H1 (cell line): ENCODE results near the gene RNF130. TPM values are rescaled to one million over a fixed set of nuclear protein-coding genes. Genes with fewer than 3 reads are reported as not detected.

Experiments used
- CHD7 ChIP-seq: fragments of 300-600 bp; sonication (generic); IDR thresholded peaks from 2 replicates; pipeline ENCODE4 v1.7.1; 2012; ENCODE audit warnings: low read length, moderate library complexity, mild to moderate bottlenecking, inconsistent platforms; ENCODE audit not compliant: insufficient replicate concordance
- polyA plus RNA-seq, 7 experiments: library from polyadenylated mRNA; depleted of rRNA in 3 of 7; stranded (reverse) in 5 of 7; unstranded in 2 of 7; fragments of >200 nt in 5 of 7; fragments of 200-250 nt in 2 of 7; gene quantifications; 1 replicate in 5 of 7; 2 replicates in 1 of 7; 4 replicates in 1 of 7; pipeline versions ENCODE4 v1.2.1 to v1.2.3, GENCODE V29; 2011 to 2013; ENCODE audit warnings: missing spikeins in 2 of 7, mixed read lengths in 2 of 7
- total RNA-seq: library from RNA; stranded (reverse); fragmentation: NEBNext Ultra II Directional; extraction: Animal tissue kit (Norgen Biotek cat#: 25700); gene quantifications from 2 replicates; pipeline ENCODE4 v1.2.1, GENCODE V29; 2021

The RNF130 gene
- total and polyA plus RNA-seq, 2 of the 8 experiments (the other 6 are each of a cell fraction or from before 2014, with no cell fraction given) = 65.1 to 70.0 TPM

DNA sequence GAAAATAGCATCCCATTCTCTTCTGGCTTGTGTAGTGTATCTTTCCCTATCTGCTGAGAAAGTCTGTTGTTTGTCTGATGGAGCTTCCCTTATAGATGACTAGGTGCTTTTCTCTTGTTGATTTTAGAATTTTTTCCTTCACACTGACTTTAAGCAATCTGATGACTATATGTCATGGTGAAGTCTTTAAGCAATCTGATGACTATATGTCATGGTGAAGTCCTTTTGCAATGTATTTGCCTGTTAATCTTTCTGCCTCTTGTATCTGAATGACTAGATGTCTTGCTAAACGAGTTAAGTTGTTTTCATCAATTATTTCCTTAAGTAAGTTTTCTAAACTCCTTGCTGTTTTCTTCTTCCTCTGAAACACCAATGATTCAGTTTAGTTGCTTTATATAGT is 80.5 kb downstream of the RNF130 start (continued):
- no peak for TF ChIP-seq CHD7
